M059J (cell line): ENCODE results near the gene LCN15. TPM values are rescaled to one million over a fixed set of nuclear protein-coding genes. Genes with fewer than 3 reads are reported as not detected.

ENCODE experiments used
- DNase-seq: peaks from one replicate; pipeline ENCODE4 v3.0.0-alpha.2; 2012; ENCODE audit warnings: low read depth
- total RNA-seq: library from RNA; depleted of rRNA; stranded (reverse); fragments of >200 nt; shearing (Covaris generic); gene quantifications from 2 replicates; pipeline ENCODE4 v1.2.3, GENCODE V29; 2014

LCN15 gene
- total RNA-seq, 1 experiment from 2014 or later, result not detected

DNA sequence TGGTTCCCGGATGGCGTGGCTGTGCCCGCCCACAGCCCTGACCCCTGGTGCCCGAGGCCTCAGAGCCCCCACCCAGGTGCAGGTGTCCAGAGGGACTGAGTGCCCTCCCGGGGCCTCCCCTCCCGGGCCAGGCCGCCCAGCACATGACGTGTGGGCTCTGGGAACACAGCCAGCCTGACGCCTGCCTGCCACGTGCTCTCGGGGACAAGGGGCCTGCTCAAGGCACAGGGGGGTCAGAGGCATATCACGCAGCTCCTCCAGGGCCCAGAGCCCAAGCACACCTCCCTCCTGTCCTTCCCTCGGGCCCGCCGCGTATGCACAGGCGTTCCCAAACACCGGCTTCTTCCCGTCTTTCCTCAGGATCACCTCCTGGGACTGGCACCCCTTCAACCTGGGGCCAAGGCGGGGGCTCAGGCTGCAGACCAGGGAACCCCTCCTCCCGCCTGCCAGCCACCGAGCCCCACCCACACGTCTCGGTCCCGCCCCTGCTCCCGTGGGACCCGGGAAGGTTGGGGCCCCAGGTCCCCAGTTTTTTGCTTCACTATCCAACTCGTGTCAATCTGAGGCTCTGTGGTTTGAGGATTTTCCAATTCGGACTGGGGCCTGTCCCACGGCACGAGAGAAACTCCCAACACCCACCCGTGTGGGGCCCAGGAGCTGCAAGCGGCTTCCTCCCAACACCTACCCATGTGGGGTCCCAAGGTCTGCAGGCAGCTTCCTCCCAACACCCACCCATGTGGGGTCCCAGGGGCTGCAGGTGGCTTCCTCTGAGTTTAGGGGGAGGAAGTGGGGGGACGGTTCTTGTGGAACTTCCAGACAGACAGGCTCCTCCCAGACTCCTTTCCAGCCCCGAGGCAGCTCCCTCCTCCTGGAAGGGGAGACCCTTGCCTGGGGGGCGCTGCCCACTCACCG lies 23.1 kb downstream of the LCN15 start:
- no peak for DNase-seq

- DNase-seq, result no peak
Measured at GRCh38 chr9:136740491-136740890, 23.8 kb downstream of the LCN15 start.

GRCh38 chr9:136740069-136740468 lies 24.2 kb downstream of the LCN15 start:
- DNase-seq, result no peak

- DNase-seq, result no peak
Measured at GRCh38 chr9:136739509-136739908, 24.8 kb downstream of the LCN15 start.

GRCh38 chr9:136738960-136739359 lies 25.4 kb downstream of the LCN15 start:
- no peak for DNase-seq

GRCh38 chr9:136735812-136736480 lies 28.4 kb downstream of the LCN15 start:
- no peak for DNase-seq

DNA sequence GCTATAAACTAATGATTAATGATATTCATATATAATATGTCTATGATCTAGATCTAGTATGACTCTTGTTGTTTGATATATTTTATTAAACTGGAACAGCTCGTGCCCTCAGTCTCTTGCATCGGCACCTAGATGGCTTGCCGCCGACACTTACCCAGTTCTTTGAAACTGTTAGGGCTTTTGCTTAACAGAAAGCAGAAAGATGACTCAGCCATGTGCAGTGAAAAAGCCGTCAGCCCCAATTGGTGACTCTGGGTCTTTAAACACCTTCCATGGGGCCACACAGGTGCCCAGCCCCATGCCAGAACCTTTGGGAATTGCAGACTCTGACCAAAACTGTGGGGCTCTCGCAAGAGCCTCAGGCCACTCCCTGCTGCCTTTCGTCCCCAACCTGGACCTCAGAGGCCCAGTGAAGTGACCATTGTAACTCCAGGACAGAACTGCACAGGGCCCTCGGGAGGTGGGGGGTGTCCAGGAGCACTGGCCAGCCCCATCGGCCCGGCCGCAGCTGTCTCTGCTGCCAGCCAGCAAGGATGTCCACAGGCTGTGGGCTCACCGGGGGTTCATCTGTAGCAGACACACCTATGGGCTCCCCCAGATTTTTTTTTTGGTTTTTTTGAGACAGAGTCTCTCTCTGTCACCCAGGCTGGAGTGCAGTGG lies 29.4 kb downstream of the LCN15 start:
- DNase-seq, result no peak

- DNase-seq, result no peak
Measured at GRCh38 chr9:136733611-136734010, 30.7 kb downstream of the LCN15 start.

DNA sequence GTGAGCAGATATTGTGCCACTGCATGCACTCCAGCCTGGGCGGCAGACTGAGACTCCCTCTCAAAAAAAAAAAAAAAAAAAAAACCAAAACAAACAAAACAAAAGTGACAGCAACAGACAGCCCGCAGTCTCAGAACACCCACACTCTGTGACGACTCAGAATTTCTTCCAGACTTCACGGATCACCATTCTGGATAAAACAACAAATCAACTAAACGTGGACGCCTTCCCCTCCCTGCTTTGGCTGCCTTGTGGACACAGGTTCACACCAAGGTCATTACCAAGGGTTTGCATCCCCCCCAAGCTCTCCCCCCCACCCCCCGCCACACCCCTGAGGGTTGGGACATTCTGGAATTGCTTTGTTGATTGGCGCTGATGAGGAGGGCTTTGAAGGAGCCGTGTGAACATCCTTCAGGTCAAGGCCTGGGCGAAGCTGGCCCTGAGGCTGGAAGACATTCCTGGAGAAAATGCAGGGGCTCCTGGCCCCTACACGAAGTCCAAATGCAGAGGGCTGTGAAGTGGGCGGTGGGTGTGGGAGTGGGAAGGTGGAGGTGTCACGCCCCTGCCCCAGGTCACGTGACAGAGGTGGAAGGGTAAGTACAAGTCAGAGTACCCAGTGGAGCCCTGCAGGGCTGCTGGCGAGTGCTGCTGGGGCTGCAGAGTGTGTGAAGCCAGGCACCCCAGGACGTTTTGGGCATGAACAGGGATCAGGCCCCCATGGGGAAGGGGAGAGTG lies 31.7 kb downstream of the LCN15 start:
- no peak for DNase-seq

DNA sequence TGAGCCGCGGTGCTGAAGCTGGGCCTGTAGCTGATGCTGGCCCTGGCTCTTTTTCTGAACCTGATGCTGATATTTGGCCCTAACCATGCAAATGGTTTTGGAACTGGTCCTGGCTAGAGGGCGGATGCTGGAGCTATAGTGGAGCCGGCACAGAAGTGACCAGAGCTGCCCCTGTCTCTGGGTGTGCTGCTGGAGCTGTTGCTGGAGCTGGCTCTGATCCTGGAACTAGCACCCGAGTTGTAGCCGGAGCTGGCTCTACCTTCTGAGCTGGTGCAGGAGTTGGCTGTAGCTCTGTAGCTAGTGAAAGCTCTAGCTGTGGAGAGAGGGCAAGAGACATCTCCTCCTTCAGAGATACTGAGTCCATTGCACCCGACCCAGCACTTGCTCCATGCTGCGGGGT lies 34.4 kb downstream of the LCN15 start:
- DNase-seq, result no peak

GRCh38 chr9:136729144-136729543 lies 35.2 kb downstream of the LCN15 start:
- no peak for DNase-seq

- DNase-seq, result no peak
Measured at GRCh38 chr9:136728548-136729123, 35.7 kb downstream of the LCN15 start.

DNA sequence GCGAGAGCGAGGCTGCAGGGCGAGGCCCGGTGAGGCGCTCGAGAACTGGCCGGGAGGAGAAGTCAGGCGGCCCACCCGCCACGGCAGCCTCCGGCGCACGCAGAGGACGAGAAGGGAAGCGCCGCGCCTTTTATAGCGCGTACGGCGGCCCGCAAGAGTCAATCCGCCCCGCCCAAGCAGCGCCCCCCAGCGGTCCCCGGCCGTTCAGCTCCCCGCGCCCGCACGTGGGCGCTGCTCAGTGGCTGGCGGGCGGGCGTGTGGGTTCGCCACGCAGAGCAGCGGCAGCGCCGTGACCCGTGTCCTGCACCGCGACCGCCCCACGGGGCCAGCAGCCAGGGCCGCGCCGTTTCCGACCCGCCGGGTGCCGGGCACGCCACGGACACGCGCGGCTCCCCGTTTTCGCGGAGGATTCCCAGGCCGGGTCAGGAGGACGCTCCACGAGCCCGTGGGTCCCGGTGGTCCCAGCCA lies 36.2 kb downstream of the LCN15 start:
- DNase-seq, result peak; percentile 78

GRCh38 chr9:136726631-136727191 lies 37.6 kb downstream of the LCN15 start:
- no peak for DNase-seq

- DNase-seq, result no peak
Measured at GRCh38 chr9:136726118-136726517, 38.2 kb downstream of the LCN15 start.

- DNase-seq, result no peak
Measured at GRCh38 chr9:136725612-136726011, 38.7 kb downstream of the LCN15 start.

GRCh38 chr9:136724772-136725171 lies 39.5 kb downstream of the LCN15 start:
- no peak for DNase-seq

DNA sequence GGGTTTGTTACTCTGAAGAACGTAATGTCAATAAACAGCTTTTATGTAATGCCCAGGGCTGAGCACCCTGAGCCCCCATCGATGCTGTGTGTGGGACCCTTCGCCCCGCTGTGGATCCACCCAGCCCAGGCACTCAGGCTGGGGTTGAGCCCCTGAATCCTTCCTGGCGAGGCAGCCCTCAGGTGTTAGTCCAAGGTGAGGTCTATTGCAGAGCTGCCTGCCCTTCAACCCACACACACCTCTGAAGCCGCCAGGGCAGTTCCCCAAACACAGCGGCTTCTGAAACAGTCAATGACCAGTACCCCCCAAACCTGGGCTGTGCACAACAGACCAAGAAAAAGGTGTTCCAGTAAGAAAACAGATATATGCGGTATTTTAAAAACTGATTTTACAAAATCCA lies 40.3 kb downstream of the LCN15 start:
- no peak for DNase-seq

DNA sequence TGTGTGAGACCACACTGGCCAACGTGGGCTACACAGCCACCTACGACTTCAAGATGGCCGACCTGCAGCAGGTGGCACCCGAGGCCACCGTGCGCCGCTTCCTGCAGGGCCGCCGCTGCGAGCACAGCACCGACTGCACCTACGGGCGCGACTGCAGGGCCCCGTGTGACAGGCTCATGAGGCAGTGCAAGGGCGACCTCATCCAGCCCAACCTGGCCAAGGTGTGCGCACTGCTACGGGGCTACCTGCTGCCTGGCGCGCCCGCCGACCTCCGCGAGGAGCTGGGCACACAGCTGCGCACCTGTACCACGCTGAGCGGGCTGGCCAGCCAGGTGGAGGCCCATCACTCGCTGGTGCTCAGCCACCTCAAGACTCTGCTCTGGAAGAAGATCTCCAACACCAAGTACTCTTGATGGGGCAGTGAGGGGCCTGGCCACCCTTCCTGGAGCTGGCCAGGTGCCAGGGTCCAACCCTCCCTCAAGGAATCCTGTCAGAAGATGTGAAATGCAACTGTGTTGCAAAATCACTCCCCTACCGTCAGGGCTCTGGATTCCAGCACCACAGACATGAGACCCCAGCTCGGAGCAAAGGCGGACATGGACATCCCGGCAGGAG lies 40.8 kb downstream of the LCN15 start:
- DNase-seq, result no peak

- no peak for DNase-seq
Measured at GRCh38 chr9:136722969-136723356, 41.4 kb downstream of the LCN15 start.
